ENCODE data around the gene MAML1. TPM values are rescaled to one million over a fixed set of nuclear protein-coding genes. Genes with fewer than 3 reads are reported as not detected.

MAML1 gene
- total RNA-seq, 1 donor from 2014 or later, result 36.2 TPM

DNA sequence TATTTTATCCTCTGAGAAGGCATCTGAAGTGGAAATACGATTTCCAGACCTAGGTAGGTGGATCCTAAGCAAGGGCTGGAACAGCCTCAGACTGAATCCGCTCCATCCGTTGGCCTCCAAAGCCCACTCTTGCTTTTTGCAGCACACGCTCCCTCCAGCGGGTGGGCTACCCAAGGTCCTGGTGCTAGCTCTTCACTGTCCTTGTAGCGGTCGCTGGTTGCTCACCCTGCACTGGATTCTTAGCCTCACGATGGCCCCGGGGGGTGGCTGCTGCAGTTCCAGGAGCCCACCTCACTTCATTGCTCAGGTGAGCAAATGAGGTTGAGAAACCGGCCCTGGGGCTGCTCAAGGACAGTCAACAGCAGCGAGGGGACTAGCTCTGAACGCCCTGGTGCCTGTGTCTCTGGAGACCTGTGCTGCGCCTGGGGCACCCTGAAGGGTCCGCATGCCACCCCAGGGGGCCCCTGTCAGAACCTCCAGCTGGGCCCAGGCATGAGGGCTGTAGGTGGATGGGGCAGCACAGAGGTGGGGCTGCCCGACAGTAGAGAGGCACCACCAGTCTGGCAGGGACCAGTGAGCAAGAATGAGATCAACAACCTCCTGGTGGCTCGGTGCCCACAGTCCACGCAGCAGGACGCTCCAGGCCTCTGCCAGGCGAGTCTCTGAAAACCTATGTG, 69.7 kb downstream of the MAML1 start:
- intact Hi-C loops (cut with micrococcal nuclease), result loop anchor here (1.0 to 10.0 kb wide), 5 partner anchors 34 to 272 kb away; partner anchors contain the start of genes MRNIP and RNF130

- intact Hi-C loops (cut with micrococcal nuclease), result loop anchor here (1.0 to 10.0 kb wide), 5 partner anchors 34 to 272 kb away; partner anchors contain the start of genes MRNIP and RNF130
Observed at GRCh38 chr5:179802950-179803562, 70.4 kb downstream of the MAML1 start.

DNA sequence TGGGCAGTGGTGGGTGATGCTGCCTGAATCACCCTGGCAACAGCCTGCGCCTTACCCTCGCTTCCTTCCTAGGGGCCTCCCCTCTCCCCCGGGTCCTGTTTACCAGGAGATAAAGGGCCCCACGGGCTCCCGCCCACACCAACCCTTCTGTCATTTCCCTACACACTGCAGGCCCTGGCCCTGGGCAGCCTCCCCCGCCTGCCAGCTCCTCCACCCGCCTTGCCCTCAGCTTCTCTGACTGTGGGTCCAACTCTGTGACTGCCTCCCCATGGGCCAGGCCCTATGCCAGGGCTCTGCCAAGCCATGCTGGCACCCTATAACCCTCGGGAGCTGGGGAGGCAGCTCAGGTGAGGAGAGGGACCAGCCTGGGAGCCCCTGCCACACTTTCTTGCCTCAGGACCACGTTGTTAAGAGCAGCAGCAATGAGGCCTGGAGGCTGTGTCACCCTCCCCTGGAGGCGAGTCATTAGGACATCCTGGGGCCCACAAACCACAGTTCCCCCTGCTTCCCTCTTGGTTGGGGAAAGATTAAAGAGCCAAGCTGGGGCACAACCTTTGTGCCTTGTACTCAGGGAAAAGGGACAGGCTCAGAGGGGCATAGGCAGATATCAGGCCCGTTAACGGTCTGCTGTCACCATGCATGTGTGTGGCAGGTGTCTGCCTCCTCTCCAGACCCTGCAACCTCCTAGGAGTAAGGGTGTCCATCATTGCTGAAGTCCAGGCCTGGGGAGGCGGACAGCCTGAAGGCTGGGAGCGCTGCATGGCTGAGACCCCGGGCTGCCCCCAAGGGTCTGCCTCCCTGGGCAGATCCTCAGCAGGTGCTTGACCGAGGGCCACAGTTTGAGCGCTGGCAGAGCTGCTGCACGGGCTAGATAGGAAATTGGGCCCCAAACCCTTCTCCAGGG, 71.3 kb downstream of the MAML1 start:
- intact Hi-C loops (cut with micrococcal nuclease), result loop anchor here (2.0 to 10.0 kb wide), 4 partner anchors 33 to 271 kb away; partner anchors contain the start of gene RNF130

- intact Hi-C loops (cut with micrococcal nuclease), result loop anchor here (5.0 to 10.0 kb wide), 2 partner anchors 247 to 270 kb away; partner anchors contain the start of gene RNF130
Observed at GRCh38 chr5:179804555-179804947, 71.9 kb downstream of the MAML1 start.

DNA sequence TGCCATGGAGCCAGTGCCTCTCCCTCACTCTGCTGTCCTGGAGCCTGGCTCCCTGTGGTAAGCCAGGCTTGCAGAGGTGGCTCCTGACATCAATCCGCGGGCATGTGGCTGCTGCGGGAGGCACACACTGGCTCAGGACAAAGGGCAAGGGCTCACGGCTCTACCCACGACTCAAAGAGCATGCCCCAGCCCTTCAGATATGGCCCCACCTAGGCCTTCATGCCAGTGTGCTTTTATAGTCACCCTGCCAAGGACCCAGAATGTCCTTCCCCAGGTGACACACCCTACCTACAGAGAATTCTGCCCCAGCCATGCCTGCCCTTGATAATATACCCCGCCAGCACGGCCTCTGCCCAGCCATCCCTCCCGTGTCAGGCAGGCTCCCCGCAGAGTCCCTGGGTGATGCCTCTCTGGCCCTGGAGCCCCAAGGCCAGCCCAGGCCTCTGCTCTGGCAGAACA, 72.5 kb downstream of the MAML1 start:
- intact Hi-C loops (cut with micrococcal nuclease), result loop anchor here (5.0 to 10.0 kb wide), 2 partner anchors 183 to 270 kb away; partner anchors contain the start of genes HNRNPH1 and RNF130

- intact Hi-C loops (cut with micrococcal nuclease), result loop anchor here (1.0 to 10.0 kb wide), 5 partner anchors 15 to 269 kb away; partner anchors contain the start of genes CANX, HNRNPH1, MAML1 and RNF130
Observed at GRCh38 chr5:179805529-179806249, 73.1 kb downstream of the MAML1 start.

DNA sequence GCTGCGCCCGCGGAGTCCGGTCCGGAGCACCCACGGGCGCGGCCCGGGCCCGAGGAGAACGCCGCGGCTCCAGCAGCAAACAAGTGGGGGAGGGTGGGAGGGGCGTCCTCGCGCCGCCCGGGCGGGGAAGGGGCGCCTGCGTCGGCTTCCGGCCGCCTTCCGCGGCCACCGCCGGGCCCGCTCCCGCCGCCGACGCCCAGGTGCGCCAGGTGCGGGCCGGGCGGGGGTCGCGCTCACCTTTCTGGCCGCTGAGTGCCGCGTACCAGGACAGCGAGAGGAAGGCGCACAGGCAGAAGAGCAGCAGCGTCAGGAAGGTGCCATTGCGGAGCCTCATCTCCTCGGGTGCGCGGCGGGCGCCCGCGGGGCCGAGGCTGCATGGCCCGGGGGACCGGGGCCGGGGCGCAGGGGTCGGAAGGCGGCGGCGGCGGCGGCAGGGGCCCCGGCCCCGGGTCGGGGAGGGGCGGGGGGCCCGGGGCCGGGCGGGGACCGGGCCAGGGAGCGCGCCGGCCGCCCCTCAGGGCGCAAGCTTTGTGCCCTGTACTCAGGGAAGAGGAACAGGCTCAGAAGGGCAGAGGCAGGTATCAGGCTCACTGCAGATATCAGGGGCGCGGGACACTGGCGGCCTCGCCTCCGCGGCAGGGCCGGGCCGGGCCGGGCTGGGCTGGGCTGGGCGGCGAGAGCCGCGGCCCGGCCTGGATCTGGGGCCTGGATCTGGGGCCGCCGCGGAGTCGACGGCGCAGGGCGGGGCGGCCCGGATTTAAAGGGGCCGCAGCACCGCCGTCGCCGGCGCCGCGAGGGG, 73.8 kb downstream of the MAML1 start, which contains the start of gene MGAT4B:
MGAT4B (minus strand) TSS at position 617 of the 799 bp plus-strand sequence; CDS start at position 334, 283 bp downstream.
- intact Hi-C loops (cut with micrococcal nuclease), result loop anchor here (1.0 to 10.0 kb wide), 5 partner anchors 14 to 268 kb away; partner anchors contain the start of genes CANX, HNRNPH1, MAML1 and RNF130

DNA sequence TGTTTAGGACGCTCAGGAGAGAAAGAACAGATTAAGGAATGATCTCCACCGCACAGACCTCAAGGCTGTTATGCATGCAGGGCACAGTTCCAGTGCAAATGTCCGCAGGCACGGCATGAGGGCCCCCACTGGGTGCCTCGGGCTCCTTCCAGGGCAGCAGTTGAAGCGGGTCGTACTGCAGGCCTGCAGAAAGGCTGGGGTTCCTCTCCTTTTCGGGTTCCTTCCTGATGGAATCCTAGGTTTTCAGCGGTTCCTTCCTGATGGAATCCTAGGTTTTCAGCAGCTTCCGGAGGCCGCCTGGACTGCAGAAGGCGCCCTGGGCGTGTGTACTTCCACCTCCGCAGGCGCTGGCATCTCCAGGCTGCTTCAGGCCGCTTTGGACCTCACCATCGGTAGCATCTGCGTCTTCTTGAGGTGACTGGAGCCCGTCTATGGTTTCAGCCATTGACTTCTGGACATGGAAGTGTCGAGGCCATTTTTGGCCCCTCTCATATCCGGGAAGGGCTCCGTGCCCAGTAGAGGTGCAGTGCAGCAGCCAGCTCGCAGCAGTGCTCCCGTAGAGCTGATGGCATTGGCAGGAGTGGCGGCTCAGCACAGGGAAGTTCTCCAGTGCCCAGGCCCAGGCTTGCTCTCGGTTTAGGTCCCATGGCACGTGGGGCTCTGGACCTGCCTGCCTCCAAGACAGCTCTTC, 79.7 kb downstream of the MAML1 start:
- intact Hi-C loops (cut with micrococcal nuclease), result loop anchor here (10.0 kb wide), 1 partner anchor 993 kb away; the partner anchor contains the start of gene MGAT1

GRCh38 chr5:179812997-179813607, 80.5 kb downstream of the MAML1 start:
- intact Hi-C loops (cut with micrococcal nuclease), result loop anchor here (10.0 kb wide), 1 partner anchor 992 kb away; the partner anchor contains the start of gene MGAT1

- intact Hi-C loops (cut with micrococcal nuclease), result loop anchor here (10.0 kb wide), 1 partner anchor 991 kb away; the partner anchor contains the start of gene MGAT1
Observed at GRCh38 chr5:179814090-179814489, 81.5 kb downstream of the MAML1 start.

DNA sequence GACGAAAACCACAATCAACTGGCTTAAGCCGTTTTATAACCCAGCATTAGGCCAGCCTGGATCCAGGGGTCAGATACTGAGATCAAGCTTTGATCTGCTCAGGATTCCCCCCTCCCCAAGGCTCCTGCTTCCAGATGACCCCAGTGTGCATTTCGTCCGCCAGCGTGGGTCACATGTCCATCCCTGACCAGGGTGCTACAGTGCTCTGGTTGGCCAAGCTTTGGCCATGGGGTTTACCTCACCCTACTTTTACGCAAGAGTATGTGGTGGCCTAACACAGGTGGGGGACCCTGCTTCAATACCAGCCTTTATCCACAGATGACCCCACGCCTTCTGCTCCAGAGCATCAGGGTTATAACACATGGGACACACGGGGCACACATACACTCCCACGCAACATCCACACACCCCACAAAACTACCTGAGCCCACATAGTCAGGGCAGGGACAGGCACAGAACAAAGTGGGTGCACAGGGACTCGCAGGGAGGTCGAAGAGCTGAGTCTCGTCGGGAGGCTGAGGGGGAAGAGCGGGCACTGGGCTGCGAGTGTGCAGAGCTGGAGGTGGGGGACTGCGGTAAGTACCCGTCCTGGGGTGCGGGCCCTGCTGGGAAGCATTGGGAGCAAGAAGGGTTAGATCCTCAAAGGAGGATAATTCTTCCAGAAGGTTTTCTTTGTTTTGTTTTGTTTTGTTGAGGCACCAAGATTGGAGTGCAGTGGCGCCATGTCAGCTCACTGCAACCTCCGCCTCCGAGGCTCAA, 83.0 kb downstream of the MAML1 start:
- intact Hi-C loops (cut with micrococcal nuclease), result loop anchor here (10.0 kb wide), 1 partner anchor 989 kb away; the partner anchor contains the start of gene MGAT1

- intact Hi-C loops (cut with micrococcal nuclease), result loop anchor here (10.0 kb wide), 1 partner anchor 988 kb away; the partner anchor contains the start of gene MGAT1
Observed at GRCh38 chr5:179816401-179816795, 83.8 kb downstream of the MAML1 start.

GRCh38 chr5:179816796-179817469, 84.3 kb downstream of the MAML1 start:
- intact Hi-C loops (cut with micrococcal nuclease), result loop anchor here (10.0 kb wide), 1 partner anchor 988 kb away; the partner anchor contains the start of gene MGAT1

DNA sequence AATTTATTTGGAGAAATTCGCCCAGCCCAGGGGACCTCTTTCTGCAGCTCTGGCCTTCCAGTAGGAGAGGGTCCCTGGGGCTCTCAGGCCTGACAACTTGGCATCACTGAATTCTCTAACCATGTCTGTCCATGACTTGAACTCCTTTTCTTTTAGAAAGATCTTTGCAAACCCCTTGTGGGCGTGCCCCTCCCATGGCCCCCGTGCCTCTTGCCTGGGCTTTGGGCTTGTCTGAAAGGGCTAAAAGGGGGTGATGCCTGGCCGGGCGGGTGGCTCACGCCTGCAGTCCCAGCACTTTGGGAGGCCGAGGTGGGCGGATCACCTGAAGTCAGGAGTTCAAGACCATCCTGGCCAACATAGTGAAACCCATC, 84.8 kb downstream of the MAML1 start:
- intact Hi-C loops (cut with micrococcal nuclease), result loop anchor here (10.0 kb wide), 1 partner anchor 987 kb away; the partner anchor contains the start of gene MGAT1

- intact Hi-C loops (cut with micrococcal nuclease), result loop anchor here (10.0 kb wide), 1 partner anchor 987 kb away; the partner anchor contains the start of gene MGAT1
Observed at GRCh38 chr5:179817890-179818745, 85.5 kb downstream of the MAML1 start.
